Measurements from ENCODE around the gene TYK2.

Gene TYK2

GRCh38 chr19:10380313-10381102 is at the start of gene TYK2:
Gene TYK2, minus strand, starts transcription at chr19:10380572. Its CDS starts 2,166 bp downstream, at chr19:10378406.
- Histone ChIP-seq H3K27ac (ENCODE audit: low read length) (peak within 1 kb of the TSS; percentile 85), H3K9me3 (ENCODE audit: control insufficient read depth in 1 of 2, low read length in 2 of 2) (no peaks in the 10 kb centered on the region), H3K36me3 (ENCODE audit: control insufficient read depth in 1 of 2, insufficient read depth in 2 of 2, low read length in 2 of 2) (peaks cover 5 to 12% of the 10 kb centered on the region in 2 donors), H3K4me3 (ENCODE audit: low read depth in 1 of 2, low read length in 2 of 2) (peak within 1 kb of the TSS; percentile 93), H3K27me3 (ENCODE audit: low read depth, low read length) (no peaks in the 10 kb centered on the region), H3K4me1 (ENCODE audit: control insufficient read depth in 1 of 2, insufficient read depth in 2 of 2, low read length in 2 of 2) (peaks cover 9 to 11% of the 10 kb centered on the region in 2 donors)

GRCh38 chr19:10428996-10429381 is 48.6 kb upstream of the TYK2 start:
- Histone ChIP-seq H3K9me3 (ENCODE audit: control insufficient read depth in 1 of 2, low read length in 2 of 2) (no peaks in the 10 kb centered on the region), H3K27me3 (ENCODE audit: low read depth, low read length) (peaks cover 7% of the 10 kb centered on the region), H3K36me3 (ENCODE audit: control insufficient read depth in 1 of 2, insufficient read depth in 2 of 2, low read length in 2 of 2) (no peaks in the 10 kb centered on the region), H3K4me3 (ENCODE audit: low read depth in 1 of 2, low read length in 2 of 2) (no peak overlapping the region), H3K4me1 (ENCODE audit: control insufficient read depth in 1 of 2, insufficient read depth in 2 of 2, low read length in 2 of 2) (peaks cover 3 to 28% of the 10 kb centered on the region in 2 donors), H3K27ac (ENCODE audit: low read length) (no peak overlapping the region)

GRCh38 chr19:10427169-10427568 is 46.8 kb upstream of the TYK2 start:
- Histone ChIP-seq H3K27me3 (ENCODE audit: low read depth, low read length) (peaks cover 14% of the 10 kb centered on the region), H3K4me1 (ENCODE audit: control insufficient read depth in 1 of 2, insufficient read depth in 2 of 2, low read length in 2 of 2) (peaks cover 3 to 23% of the 10 kb centered on the region in 2 donors), H3K36me3 (ENCODE audit: control insufficient read depth in 1 of 2, insufficient read depth in 2 of 2, low read length in 2 of 2) (no peaks in the 10 kb centered on the region), H3K9me3 (ENCODE audit: control insufficient read depth in 1 of 2, low read length in 2 of 2) (no peaks in the 10 kb centered on the region), H3K27ac (ENCODE audit: low read length) (no peak overlapping the region), H3K4me3 (ENCODE audit: low read depth in 1 of 2, low read length in 2 of 2) (no peak overlapping the region)

- Histone ChIP-seq H3K9me3 (ENCODE audit: control insufficient read depth in 1 of 2, low read length in 2 of 2) (no peaks in the 10 kb centered on the region), H3K4me3 (ENCODE audit: low read depth in 1 of 2, low read length in 2 of 2) (peak overlapping the region in 1 of 2 donors; percentile 40), H3K27ac (ENCODE audit: low read length) (no peak overlapping the region), H3K36me3 (ENCODE audit: control insufficient read depth in 1 of 2, insufficient read depth in 2 of 2, low read length in 2 of 2) (no peaks in the 10 kb centered on the region), H3K4me1 (ENCODE audit: control insufficient read depth in 1 of 2, insufficient read depth in 2 of 2, low read length in 2 of 2) (peaks cover 3 to 30% of the 10 kb centered on the region in 2 donors), H3K27me3 (ENCODE audit: low read depth, low read length) (peaks cover 33% of the 10 kb centered on the region)
These were observed 43.8 kb upstream of the TYK2 start for GRCh38 chr19:10424011-10424637.

- H3K4me3 ChIP-seq (ENCODE audit: low read depth in 1 of 2, low read length in 2 of 2) = no peak overlapping the region
- peaks cover 43% of the 10 kb centered on the region for H3K27me3 ChIP-seq (ENCODE audit: low read depth, low read length)
These were observed 42.5 kb upstream of the TYK2 start for GRCh38 chr19:10422846-10423245.

GRCh38 chr19:10422046-10422461 is 41.7 kb upstream of the TYK2 start:
- Histone ChIP-seq H3K27me3 (ENCODE audit: low read depth, low read length) (peaks cover 51% of the 10 kb centered on the region), H3K4me3 (ENCODE audit: low read depth in 1 of 2, low read length in 2 of 2) (no peak overlapping the region), H3K27ac (ENCODE audit: low read length) (no peak overlapping the region), H3K36me3 (ENCODE audit: control insufficient read depth in 1 of 2, insufficient read depth in 2 of 2, low read length in 2 of 2) (no peaks in the 10 kb centered on the region), H3K9me3 (ENCODE audit: control insufficient read depth in 1 of 2, low read length in 2 of 2) (no peaks in the 10 kb centered on the region), H3K4me1 (ENCODE audit: control insufficient read depth in 1 of 2, insufficient read depth in 2 of 2, low read length in 2 of 2) (peaks cover 3 to 38% of the 10 kb centered on the region in 2 donors)

More at GRCh38 chr19:10422846-10423245, 42.5 kb upstream of the TYK2 start:
- Histone ChIP-seq H3K4me1 (ENCODE audit: control insufficient read depth in 1 of 2, insufficient read depth in 2 of 2, low read length in 2 of 2) (peaks cover 3 to 37% of the 10 kb centered on the region in 2 donors), H3K9me3 (ENCODE audit: control insufficient read depth in 1 of 2, low read length in 2 of 2) (no peaks in the 10 kb centered on the region), H3K36me3 (ENCODE audit: control insufficient read depth in 1 of 2, insufficient read depth in 2 of 2, low read length in 2 of 2) (no peaks in the 10 kb centered on the region), H3K27ac (ENCODE audit: low read length) (no peak overlapping the region)

- H3K27ac ChIP-seq (ENCODE audit: low read length) = no peak overlapping the region
- peaks cover 3 to 44% of the 10 kb centered on the region in 2 donors for H3K4me1 ChIP-seq (ENCODE audit: control insufficient read depth in 1 of 2, insufficient read depth in 2 of 2, low read length in 2 of 2)
- H3K27me3 ChIP-seq (ENCODE audit: low read depth, low read length) = peaks cover 54% of the 10 kb centered on the region
These were observed 41.1 kb upstream of the TYK2 start for GRCh38 chr19:10421240-10422045.

GRCh38 chr19:10420444-10421239 is 40.3 kb upstream of the TYK2 start, which contains the start of gene PDE4A:
Gene PDE4A, plus strand, starts transcription at chr19:10420538. Its CDS starts 227 bp downstream, at chr19:10420765.
- Histone ChIP-seq H3K9me3 (ENCODE audit: control insufficient read depth in 1 of 2, low read length in 2 of 2) (no peaks in the 10 kb centered on the region), H3K36me3 (ENCODE audit: control insufficient read depth in 1 of 2, insufficient read depth in 2 of 2, low read length in 2 of 2) (no peaks in the 10 kb centered on the region), H3K4me1 (ENCODE audit: control insufficient read depth in 1 of 2, insufficient read depth in 2 of 2, low read length in 2 of 2) (peaks cover 3 to 49% of the 10 kb centered on the region in 2 donors), H3K27ac (ENCODE audit: low read length) (no peak within 1 kb of the TSS), H3K4me3 (ENCODE audit: low read depth in 1 of 2, low read length in 2 of 2) (peak within 1 kb of the TSS in 1 of 2 donors; percentile 41), H3K27me3 (ENCODE audit: low read depth, low read length) (peaks cover 54% of the 10 kb centered on the region)

More at GRCh38 chr19:10421240-10422045, 41.1 kb upstream of the TYK2 start:
- H3K9me3 ChIP-seq (ENCODE audit: control insufficient read depth in 1 of 2, low read length in 2 of 2) = no peaks in the 10 kb centered on the region
- H3K36me3 ChIP-seq (ENCODE audit: control insufficient read depth in 1 of 2, insufficient read depth in 2 of 2, low read length in 2 of 2) = no peaks in the 10 kb centered on the region
- peak overlapping the region in 1 of 2 donors; percentile 41 for H3K4me3 ChIP-seq (ENCODE audit: low read depth in 1 of 2, low read length in 2 of 2)

- H3K9me3 ChIP-seq (ENCODE audit: control insufficient read depth in 1 of 2, low read length in 2 of 2) = no peaks in the 10 kb centered on the region
- peak overlapping the region in 1 of 2 donors; percentile 19 for H3K4me3 ChIP-seq (ENCODE audit: low read depth in 1 of 2, low read length in 2 of 2)
- H3K27ac ChIP-seq (ENCODE audit: low read length) = no peak overlapping the region
- H3K27me3 ChIP-seq (ENCODE audit: low read depth, low read length) = peaks cover 51% of the 10 kb centered on the region
- H3K4me1 ChIP-seq (ENCODE audit: control insufficient read depth in 1 of 2, insufficient read depth in 2 of 2, low read length in 2 of 2) = peaks cover 0 to 49% of the 10 kb centered on the region in 2 donors
- H3K36me3 ChIP-seq (ENCODE audit: control insufficient read depth in 1 of 2, insufficient read depth in 2 of 2, low read length in 2 of 2) = no peaks in the 10 kb centered on the region
These were observed 39.5 kb upstream of the TYK2 start for GRCh38 chr19:10419646-10420443.

- Histone ChIP-seq H3K4me1 (ENCODE audit: control insufficient read depth in 1 of 2, insufficient read depth in 2 of 2, low read length in 2 of 2) (peaks cover 0 to 44% of the 10 kb centered on the region in 2 donors), H3K27ac (ENCODE audit: low read length) (no peak overlapping the region), H3K27me3 (ENCODE audit: low read depth, low read length) (peaks cover 51% of the 10 kb centered on the region), H3K4me3 (ENCODE audit: low read depth in 1 of 2, low read length in 2 of 2) (peak overlapping the region in 1 of 2 donors; percentile 19), H3K36me3 (ENCODE audit: control insufficient read depth in 1 of 2, insufficient read depth in 2 of 2, low read length in 2 of 2) (no peaks in the 10 kb centered on the region), H3K9me3 (ENCODE audit: control insufficient read depth in 1 of 2, low read length in 2 of 2) (no peaks in the 10 kb centered on the region)
These were observed 38.9 kb upstream of the TYK2 start for GRCh38 chr19:10419200-10419645.

All from muscle layer of duodenum (tissue), 2 donors.